A549 (cell line): ENCODE results near the gene TNS3.
"Not testable (repeated sequence)": the region's sequence is repeated elsewhere in the genome, so short reads cannot be mapped to it uniquely, and the experiment has no call there.

ENCODE experiments used
- CBX2 ChIP-seq: fragments of 200-600 bp; sonication (generic); IDR thresholded peaks from 2 replicates; pipeline ENCODE4 v1.6.1; 2016; ENCODE audit warnings: low read depth, mild to moderate bottlenecking, borderline replicate concordance
- CHD2 ChIP-seq: fragments of 150-350 bp; IDR thresholded peaks from 2 replicates; pipeline ENCODE4 v1.6.1; 2014; ENCODE audit warnings: low read length; ENCODE audit not compliant: partially characterized antibody
- EP300 ChIP-seq, 2 experiments: fragments of >200 bp; sonication (Bioruptor Twin); formaldehyde crosslinking; IDR thresholded peaks; 2 replicates in 1 of 2; 3 replicates in 1 of 2; pipeline ENCODE4 v1.6.1; 2016 to 2017
- ESRRA ChIP-seq: fragments of 150-350 bp; IDR thresholded peaks from 2 replicates; pipeline ENCODE4 v1.6.1; 2014; ENCODE audit warnings: mild to moderate bottlenecking, low read length, borderline replicate concordance
- HDAC2 ChIP-seq: fragments of 200-600 bp; sonication (generic); IDR thresholded peaks from 2 replicates; pipeline ENCODE4 v1.6.1; 2016
- POLR2A ChIP-seq: IDR thresholded peaks from 2 replicates; pipeline ENCODE4 v1.6.1; 2012; ENCODE audit warnings: mild to moderate bottlenecking, low read length
- ZC3H11A ChIP-seq: fragments of 450-650 bp; IDR thresholded peaks from 2 replicates; pipeline ENCODE4 v1.6.1; 2014; ENCODE audit warnings: antibody characterized with exemption, mild to moderate bottlenecking
- ZFP36 ChIP-seq: fragments of 450-650 bp; IDR thresholded peaks from 2 replicates; pipeline ENCODE4 v1.6.1; 2014; ENCODE audit warnings: borderline replicate concordance; ENCODE audit not compliant: partially characterized antibody
- TF ChIP-seq, protein P1 (sequence below): IDR thresholded peaks from 2 replicates; pipeline ENCODE4 v1.6.1; 2012
- TF ChIP-seq, protein P2 (sequence below): fragments of >200 bp; sonication (Bioruptor Twin); formaldehyde crosslinking; IDR thresholded peaks from 3 replicates; pipeline ENCODE4 v1.5.1; 2016
- TF ChIP-seq, protein P3 (sequence below): fragments of 200-600 bp; sonication (generic); IDR thresholded peaks from 2 replicates; pipeline ENCODE4 v1.6.1; 2016; ENCODE audit warnings: antibody characterized with exemption, mild to moderate bottlenecking, moderate library complexity
- TF ChIP-seq, protein P4 (sequence below): IDR thresholded peaks from 2 replicates; pipeline ENCODE4 v1.6.1; 2012
- TF ChIP-seq, protein P5 (sequence below): IDR thresholded peaks from 2 replicates; pipeline ENCODE4 v1.6.1; 2012; ENCODE audit warnings: low read depth, borderline replicate concordance
- TF ChIP-seq, protein P6 (sequence below): fragments of 250-450 bp; sonication (Bioruptor Pico); IDR thresholded peaks from 2 replicates; pipeline ENCODE4 v1.5.0; 2020; ENCODE audit warnings: low read depth, mild to moderate bottlenecking, moderate library complexity

DNA sequence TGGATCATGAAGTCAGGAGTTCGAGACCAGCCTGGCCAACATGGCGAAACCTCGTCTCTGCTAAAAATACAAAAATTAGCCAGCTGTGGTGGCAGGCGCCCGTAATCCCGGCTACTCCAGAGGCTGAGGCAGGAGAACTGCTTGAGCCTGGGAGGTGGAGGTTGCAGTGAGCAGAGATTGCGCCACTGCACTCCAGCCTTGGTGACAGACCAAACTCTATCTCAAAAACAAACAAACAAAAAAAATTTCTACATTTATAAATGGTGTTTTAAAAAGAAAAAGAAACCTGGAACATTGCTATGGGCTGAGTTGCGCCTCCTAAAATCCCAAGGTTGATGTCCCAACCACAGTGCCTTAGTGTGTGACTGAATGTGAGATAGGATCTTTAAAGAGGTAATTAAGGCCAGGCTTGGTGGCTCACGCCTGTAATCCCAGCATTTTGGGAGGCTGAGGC, 24.7 kb upstream of the TNS3 start:
- TF ChIP-seq POLR2A; CHD2; ZC3H11A; ZFP36; CBX2; HDAC2; ESRRA; EP300 (IDR thresholded peaks at IDR 0.05): not testable (repeated sequence)
- TF ChIP-seq, protein P1, sequence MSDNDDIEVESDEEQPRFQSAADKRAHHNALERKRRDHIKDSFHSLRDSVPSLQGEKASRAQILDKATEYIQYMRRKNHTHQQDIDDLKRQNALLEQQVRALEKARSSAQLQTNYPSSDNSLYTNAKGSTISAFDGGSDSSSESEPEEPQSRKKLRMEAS: not testable (repeated sequence)
- TF ChIP-seq, protein P2, sequence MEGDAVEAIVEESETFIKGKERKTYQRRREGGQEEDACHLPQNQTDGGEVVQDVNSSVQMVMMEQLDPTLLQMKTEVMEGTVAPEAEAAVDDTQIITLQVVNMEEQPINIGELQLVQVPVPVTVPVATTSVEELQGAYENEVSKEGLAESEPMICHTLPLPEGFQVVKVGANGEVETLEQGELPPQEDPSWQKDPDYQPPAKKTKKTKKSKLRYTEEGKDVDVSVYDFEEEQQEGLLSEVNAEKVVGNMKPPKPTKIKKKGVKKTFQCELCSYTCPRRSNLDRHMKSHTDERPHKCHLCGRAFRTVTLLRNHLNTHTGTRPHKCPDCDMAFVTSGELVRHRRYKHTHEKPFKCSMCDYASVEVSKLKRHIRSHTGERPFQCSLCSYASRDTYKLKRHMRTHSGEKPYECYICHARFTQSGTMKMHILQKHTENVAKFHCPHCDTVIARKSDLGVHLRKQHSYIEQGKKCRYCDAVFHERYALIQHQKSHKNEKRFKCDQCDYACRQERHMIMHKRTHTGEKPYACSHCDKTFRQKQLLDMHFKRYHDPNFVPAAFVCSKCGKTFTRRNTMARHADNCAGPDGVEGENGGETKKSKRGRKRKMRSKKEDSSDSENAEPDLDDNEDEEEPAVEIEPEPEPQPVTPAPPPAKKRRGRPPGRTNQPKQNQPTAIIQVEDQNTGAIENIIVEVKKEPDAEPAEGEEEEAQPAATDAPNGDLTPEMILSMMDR: not testable (repeated sequence)
- TF ChIP-seq, protein P3, sequence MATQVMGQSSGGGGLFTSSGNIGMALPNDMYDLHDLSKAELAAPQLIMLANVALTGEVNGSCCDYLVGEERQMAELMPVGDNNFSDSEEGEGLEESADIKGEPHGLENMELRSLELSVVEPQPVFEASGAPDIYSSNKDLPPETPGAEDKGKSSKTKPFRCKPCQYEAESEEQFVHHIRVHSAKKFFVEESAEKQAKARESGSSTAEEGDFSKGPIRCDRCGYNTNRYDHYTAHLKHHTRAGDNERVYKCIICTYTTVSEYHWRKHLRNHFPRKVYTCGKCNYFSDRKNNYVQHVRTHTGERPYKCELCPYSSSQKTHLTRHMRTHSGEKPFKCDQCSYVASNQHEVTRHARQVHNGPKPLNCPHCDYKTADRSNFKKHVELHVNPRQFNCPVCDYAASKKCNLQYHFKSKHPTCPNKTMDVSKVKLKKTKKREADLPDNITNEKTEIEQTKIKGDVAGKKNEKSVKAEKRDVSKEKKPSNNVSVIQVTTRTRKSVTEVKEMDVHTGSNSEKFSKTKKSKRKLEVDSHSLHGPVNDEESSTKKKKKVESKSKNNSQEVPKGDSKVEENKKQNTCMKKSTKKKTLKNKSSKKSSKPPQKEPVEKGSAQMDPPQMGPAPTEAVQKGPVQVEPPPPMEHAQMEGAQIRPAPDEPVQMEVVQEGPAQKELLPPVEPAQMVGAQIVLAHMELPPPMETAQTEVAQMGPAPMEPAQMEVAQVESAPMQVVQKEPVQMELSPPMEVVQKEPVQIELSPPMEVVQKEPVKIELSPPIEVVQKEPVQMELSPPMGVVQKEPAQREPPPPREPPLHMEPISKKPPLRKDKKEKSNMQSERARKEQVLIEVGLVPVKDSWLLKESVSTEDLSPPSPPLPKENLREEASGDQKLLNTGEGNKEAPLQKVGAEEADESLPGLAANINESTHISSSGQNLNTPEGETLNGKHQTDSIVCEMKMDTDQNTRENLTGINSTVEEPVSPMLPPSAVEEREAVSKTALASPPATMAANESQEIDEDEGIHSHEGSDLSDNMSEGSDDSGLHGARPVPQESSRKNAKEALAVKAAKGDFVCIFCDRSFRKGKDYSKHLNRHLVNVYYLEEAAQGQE: not testable (repeated sequence)
- TF ChIP-seq, protein P4, sequence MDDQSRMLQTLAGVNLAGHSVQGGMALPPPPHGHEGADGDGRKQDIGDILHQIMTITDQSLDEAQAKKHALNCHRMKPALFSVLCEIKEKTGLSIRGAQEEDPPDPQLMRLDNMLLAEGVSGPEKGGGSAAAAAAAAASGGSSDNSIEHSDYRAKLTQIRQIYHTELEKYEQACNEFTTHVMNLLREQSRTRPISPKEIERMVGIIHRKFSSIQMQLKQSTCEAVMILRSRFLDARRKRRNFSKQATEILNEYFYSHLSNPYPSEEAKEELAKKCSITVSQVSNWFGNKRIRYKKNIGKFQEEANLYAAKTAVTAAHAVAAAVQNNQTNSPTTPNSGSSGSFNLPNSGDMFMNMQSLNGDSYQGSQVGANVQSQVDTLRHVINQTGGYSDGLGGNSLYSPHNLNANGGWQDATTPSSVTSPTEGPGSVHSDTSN: not testable (repeated sequence)
- TF ChIP-seq, protein P5, sequence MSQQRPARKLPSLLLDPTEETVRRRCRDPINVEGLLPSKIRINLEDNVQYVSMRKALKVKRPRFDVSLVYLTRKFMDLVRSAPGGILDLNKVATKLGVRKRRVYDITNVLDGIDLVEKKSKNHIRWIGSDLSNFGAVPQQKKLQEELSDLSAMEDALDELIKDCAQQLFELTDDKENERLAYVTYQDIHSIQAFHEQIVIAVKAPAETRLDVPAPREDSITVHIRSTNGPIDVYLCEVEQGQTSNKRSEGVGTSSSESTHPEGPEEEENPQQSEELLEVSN: not testable (repeated sequence)
- TF ChIP-seq, protein P6, sequence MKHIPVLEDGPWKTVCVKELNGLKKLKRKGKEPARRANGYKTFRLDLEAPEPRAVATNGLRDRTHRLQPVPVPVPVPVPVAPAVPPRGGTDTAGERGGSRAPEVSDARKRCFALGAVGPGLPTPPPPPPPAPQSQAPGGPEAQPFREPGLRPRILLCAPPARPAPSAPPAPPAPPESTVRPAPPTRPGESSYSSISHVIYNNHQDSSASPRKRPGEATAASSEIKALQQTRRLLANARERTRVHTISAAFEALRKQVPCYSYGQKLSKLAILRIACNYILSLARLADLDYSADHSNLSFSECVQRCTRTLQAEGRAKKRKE (CRISPR knock-in tag): not testable (repeated sequence)
